Right kidney (tissue), 1 donor: ENCODE results near the gene AP3S1.
"Not testable (repeated sequence)": the region's sequence is repeated elsewhere in the genome, so short reads cannot be mapped to it uniquely, and the experiment has no call there.

Experiments used
- DNase-seq: peaks from one replicate; pipeline ENCODE4 v3.0.0-alpha.2; 2016

AP3S1 gene

GRCh38 chr5:115818821-115819220, 22.9 kb upstream of the AP3S1 start:
- DNase-seq, result no peak

GRCh38 chr5:115820846-115821245, 20.9 kb upstream of the AP3S1 start:
- DNase-seq, result no peak

GRCh38 chr5:115824983-115825382, 16.8 kb upstream of the AP3S1 start:
- DNase-seq, result not testable (repeated sequence)

- no peak for DNase-seq
Measured at GRCh38 chr5:115825948-115826347, 15.8 kb upstream of the AP3S1 start.

- DNase-seq, result no peak
Measured at GRCh38 chr5:115829913-115830312, 11.8 kb upstream of the AP3S1 start.

GRCh38 chr5:115831163-115831768, 10.5 kb upstream of the AP3S1 start:
- no peak for DNase-seq

- no peak for DNase-seq
Measured at GRCh38 chr5:115835481-115835880, 6.3 kb upstream of the AP3S1 start.

GRCh38 chr5:115838885-115839518, 2.7 kb upstream of the AP3S1 start:
- no peak for DNase-seq

GRCh38 chr5:115840873-115841272, 862 bp upstream of the AP3S1 start:
- no peak for DNase-seq

GRCh38 chr5:115842089-115842935, 577 bp downstream of the AP3S1 start:
- DNase-seq, result peak; percentile 99

GRCh38 chr5:115842952-115843351, 1.2 kb downstream of the AP3S1 start:
- DNase-seq, result no peak

- DNase-seq, result no peak
Measured at GRCh38 chr5:115843444-115844130, 1.9 kb downstream of the AP3S1 start.

GRCh38 chr5:115844321-115844817, 2.6 kb downstream of the AP3S1 start:
- no peak for DNase-seq

- DNase-seq, result no peak
Measured at GRCh38 chr5:115847290-115847689, 5.6 kb downstream of the AP3S1 start.

- DNase-seq, result no peak
Measured at GRCh38 chr5:115849258-115849798, 7.6 kb downstream of the AP3S1 start.

- no peak for DNase-seq
Measured at GRCh38 chr5:115850744-115851416, 9.1 kb downstream of the AP3S1 start.

- no peak for DNase-seq
Measured at GRCh38 chr5:115854139-115854538, 12.4 kb downstream of the AP3S1 start.

GRCh38 chr5:115855959-115856358, 14.2 kb downstream of the AP3S1 start:
- no peak for DNase-seq

GRCh38 chr5:115857057-115857479, 15.3 kb downstream of the AP3S1 start:
- DNase-seq, result no peak

GRCh38 chr5:115857626-115858349, 16.1 kb downstream of the AP3S1 start:
- peak; percentile 18 for DNase-seq

GRCh38 chr5:115858396-115858795, 16.7 kb downstream of the AP3S1 start:
- no peak for DNase-seq
